ENCODE data around the gene NUP98.
"Not testable (repeated sequence)": the region's sequence is repeated elsewhere in the genome, so short reads cannot be mapped to it uniquely, and the experiment has no call there.

The NUP98 gene

GRCh38 chr11:3799143-3799542, 1.8 kb upstream of the NUP98 start:
- DNase-seq (ENCODE audit: low read depth, low spot score): no peak

- DNase-seq (ENCODE audit: low read depth, low spot score): no peak
Observed at GRCh38 chr11:3796801-3797328, 489 bp downstream of the NUP98 start.

- DNase-seq (ENCODE audit: low read depth, low spot score): no peak
Observed at GRCh38 chr11:3796346-3796745, 1.0 kb downstream of the NUP98 start.

DNA sequence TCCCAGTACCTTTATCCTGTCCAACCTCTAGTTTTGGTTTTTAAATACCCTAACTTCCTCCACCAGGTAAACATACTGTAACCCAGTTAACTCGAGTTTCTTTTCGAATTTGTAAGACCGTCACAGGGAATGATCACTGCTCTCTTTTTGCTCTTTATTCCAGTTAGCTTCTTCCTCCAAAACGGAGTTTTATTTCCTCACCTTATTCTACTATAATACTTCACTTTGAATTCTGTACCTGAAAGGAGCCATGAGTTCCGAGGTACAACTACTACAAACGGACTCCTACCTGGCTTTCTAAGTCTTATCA, 1.4 kb downstream of the NUP98 start:
- no peak for DNase-seq (ENCODE audit: low read depth, low spot score)

DNA sequence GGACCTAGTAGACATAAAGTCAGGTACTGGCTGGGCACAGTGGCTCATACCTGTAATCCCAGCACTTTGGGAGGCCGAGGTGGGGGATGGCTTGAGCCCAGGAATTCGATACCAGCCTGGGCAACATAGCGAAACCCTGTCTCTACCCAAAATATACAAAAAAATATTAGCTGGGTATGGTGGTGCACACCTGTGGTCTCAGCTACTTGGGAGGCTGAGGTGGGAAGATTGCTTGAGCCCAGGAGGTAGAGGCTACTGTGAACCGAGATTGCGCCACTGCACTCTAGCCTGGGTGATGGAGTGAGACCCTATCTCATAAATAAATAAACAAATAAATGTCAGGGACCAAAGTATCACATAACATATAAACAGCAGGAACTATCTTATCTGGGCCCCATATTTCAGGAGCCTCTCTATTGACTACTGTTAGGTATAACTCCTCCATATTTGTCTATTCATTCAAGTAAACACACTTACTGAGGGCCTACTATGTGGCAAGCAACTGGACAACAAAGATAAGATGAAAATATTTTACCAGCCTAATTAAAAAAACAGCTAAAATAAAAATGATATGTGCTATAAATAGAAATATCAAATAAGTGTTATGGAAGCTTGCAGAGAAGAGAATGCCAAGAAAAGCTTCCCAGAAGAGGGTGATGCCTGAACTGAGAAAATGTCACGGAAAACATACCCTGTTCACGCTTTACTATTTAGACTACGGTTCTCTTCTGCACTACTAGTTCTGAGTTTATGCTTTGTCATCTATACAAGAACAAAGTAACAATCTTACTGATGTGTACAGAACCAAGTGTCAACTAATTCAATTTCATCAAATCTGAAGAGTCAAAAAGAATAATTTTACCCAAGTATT, 2.0 kb downstream of the NUP98 start:
- no peak for DNase-seq (ENCODE audit: low read depth, low spot score)

- DNase-seq (ENCODE audit: low read depth, low spot score): not testable (repeated sequence)
Observed at GRCh38 chr11:3794387-3794786, 3.0 kb downstream of the NUP98 start.

- no peak for DNase-seq (ENCODE audit: low read depth, low spot score)
Observed at GRCh38 chr11:3786781-3787428, 10.4 kb downstream of the NUP98 start.

GRCh38 chr11:3783611-3784010, 13.7 kb downstream of the NUP98 start:
- DNase-seq (ENCODE audit: low read depth, low spot score): no peak

DNA sequence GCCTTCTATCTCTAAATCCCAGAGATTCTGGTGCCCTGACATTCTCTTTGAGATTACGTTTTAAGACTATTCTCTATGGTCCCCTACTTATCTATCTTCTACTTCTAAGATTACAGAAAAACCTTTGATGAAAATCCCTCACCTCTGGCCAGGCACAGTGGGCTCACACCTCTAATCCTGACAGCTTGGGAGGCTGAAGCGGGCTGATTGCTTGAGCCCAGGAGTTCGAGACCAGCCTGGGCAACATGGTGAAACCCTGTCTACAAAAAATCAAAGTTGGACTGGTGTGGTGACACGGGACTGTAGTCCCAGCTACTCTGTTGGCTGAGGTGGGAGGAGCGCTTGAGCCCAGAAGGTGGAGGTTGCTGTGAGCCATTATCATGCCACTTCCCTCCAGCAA, 14.4 kb downstream of the NUP98 start:
- DNase-seq (ENCODE audit: low read depth, low spot score): peak; percentile 28

DNA sequence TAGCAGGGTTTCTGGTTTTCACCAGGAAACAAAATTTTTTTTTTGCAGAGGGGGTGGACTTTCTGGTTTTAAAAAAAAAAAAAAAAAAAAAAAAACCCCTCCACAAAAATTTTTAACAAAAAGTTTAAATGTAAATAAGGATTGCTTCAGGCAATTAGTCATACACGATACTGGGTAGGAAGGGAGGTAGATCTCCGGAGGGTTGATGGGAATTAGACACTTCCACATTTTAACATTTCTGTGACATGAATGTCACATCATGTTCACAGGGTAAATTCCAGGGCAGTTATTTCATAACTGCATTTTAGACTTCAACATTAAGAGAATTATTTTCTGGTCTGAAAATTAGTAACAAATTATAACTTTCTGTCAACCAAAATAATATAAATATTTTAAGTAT, 15.9 kb downstream of the NUP98 start:
- DNase-seq (ENCODE audit: low read depth, low spot score): no peak

GRCh38 chr11:3775736-3776406, 21.5 kb downstream of the NUP98 start:
- DNase-seq (ENCODE audit: low read depth, low spot score): no peak

DNA sequence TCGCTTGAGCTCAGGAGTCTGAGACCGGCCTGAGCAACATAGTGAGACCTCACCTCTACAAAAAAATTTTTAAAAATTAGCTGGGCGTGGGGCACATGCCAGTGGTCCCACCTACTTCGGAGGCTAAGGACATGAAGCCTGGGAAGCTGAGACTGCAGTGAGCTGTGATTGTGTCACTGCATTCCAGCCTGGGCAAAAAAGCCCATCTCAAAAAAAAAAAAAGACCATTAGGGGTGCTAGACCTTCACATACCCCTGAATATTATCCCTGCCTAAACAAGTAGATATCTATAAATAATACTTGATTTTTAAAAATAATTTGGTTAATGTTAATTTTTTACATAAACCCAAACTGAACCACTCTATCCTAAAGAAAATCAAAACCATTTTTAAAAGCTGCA, 24.2 kb downstream of the NUP98 start:
- no peak for DNase-seq (ENCODE audit: low read depth, low spot score)

DNA sequence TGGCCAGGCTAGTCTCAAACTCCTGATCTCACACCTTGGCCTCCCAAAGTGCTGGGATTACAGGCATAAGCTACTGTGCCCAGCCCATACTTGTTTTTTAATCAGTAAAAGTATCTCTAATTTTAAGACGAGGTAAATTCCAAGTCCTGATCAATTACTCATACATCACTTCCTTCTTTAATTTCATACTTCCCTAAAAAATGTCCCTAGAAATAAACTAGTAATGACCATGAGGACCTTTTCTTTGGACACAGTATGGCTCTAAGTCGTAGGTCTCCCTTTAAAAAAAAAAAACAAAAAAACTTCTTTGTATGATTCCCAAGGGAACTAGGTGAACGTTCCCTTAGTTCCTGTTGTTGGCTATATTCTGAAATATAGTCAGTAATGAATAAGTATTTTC, 29.8 kb downstream of the NUP98 start:
- DNase-seq (ENCODE audit: low read depth, low spot score): no peak

DNA sequence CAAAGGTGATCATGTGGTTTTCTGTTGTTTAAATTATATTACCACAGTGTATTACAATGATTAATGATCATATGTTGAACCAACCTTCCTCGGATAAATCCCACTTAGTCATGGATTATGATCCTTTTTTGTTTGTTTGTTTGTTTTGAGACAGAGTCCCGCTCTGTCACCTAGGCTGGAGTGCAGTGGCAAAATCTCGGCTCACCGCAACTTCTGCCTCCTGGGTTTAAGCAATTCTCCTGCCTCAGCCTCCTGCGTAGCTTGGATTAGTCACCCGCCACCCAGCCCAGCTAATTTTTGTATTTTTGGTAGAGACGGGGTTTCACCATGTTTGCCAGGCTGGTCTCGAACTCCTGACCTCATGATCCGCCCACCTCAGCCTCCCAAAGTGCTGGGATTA, 30.5 kb downstream of the NUP98 start:
- DNase-seq (ENCODE audit: low read depth, low spot score): not testable (repeated sequence)

DNA sequence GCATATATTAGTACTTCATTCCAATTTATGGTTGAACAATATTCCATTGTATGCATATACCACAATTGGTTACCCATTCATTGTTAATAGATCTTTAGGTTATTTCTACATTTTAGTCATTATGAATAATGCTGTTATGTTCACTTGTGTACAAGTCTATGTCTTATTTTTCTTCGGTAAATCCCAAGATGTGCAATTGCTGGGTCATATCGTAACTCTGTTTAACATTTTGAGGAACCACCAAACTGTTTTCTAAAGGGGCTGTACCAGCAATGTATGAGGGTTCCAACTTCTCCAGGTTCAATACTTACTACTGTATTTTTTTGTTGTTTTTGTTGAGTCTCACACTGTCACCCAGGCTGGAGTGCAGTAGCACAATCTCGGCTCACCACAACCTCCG, 33.1 kb downstream of the NUP98 start:
- no peak for DNase-seq (ENCODE audit: low read depth, low spot score)

GRCh38 chr11:3755151-3755550, 42.2 kb downstream of the NUP98 start:
- no peak for DNase-seq (ENCODE audit: low read depth, low spot score)

GRCh38 chr11:3753110-3753509, 44.2 kb downstream of the NUP98 start:
- no peak for DNase-seq (ENCODE audit: low read depth, low spot score)

- DNase-seq (ENCODE audit: low read depth, low spot score): no peak
Observed at GRCh38 chr11:3747704-3748103, 49.6 kb downstream of the NUP98 start.

DNA sequence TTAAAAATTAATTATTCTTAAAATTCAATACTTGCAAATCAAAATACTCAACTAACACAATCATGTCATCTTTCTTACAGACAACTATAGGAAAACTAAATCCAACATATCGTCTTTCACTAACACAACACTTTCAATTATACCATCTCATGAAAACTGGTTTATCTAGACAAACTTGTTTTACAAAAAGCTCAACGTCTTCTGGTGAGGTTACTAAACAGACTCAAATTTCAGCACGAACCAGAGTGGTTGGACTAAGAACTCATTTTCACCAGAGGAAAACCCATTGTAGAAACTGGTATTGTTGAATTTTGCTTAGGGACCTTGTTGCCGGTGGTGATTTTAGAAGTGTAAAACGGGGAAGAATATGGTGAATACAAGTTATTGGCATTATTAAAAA, 52.2 kb downstream of the NUP98 start:
- peak; percentile 22 for DNase-seq (ENCODE audit: low read depth, low spot score)

GRCh38 chr11:3738723-3739122, 58.6 kb downstream of the NUP98 start:
- DNase-seq (ENCODE audit: low read depth, low spot score): no peak

GRCh38 chr11:3738241-3738640, 59.1 kb downstream of the NUP98 start:
- no peak for DNase-seq (ENCODE audit: low read depth, low spot score)

DNA sequence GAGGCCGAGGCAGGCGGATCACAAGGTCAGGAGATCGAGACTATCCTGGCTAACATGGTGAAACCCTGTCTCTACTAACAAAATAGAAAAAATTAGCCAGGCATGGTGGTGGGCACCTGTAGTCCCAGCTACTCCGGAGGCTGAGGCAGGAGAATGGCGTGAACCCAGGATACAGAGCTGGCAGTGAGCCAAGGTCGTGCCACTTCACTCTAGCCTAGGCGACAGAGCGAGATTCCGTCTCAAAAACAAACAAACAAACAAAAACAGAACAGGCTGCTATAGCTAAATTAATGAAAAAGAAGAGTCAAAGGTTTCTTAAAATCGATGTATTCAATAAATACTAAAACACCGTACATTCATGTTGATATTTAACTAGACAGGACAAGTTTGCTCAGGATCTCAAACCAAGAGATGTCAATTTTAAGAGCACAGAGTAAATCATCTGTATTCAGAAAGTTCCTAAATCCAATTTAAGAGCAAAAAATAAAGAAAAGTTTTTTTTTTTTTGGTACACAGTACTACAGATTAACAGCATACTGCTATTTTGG, 59.9 kb downstream of the NUP98 start:
- no peak for DNase-seq (ENCODE audit: low read depth, low spot score)

All from ELF-1 (cell line).